SU-DHL-6 (cell line): ENCODE data around the gene EFNA5.

Experiments used
- CTCF ChIP-seq: fragments of 200-600 bp; sonication (generic); IDR thresholded peaks from one replicate; pipeline ENCODE4 v1.5.1; 2017; ENCODE audit warnings: antibody characterized with exemption, mild to moderate bottlenecking, low read length, moderate library complexity; ENCODE audit not compliant: insufficient read depth, poor library complexity, severe bottlenecking
- EZH2phosphoT487 ChIP-seq: fragments of 200-600 bp; sonication (generic), shearing (Covaris generic); conservative IDR thresholded peaks from 2 replicates; pipeline ENCODE4 v1.6.1; 2018; ENCODE audit warnings: mild to moderate bottlenecking, antibody characterized with exemption, low read length, moderate library complexity, mixed read lengths

GRCh38 chr5:107653685-107654084 lies 17.1 kb downstream of the EFNA5 start:
- TF ChIP-seq CTCF: no peak
- TF ChIP-seq EZH2phosphoT487: no peak
